ENCODE measurements around the gene GABBR2. TPM values are rescaled to one million over a fixed set of nuclear protein-coding genes. Genes with fewer than 3 reads are reported as not detected.
A peak's percentile ranks its signal among the peaks of the same experiment; 100 is the strongest.

Gene GABBR2
- total RNA-seq, 4 donors from 2014 or later: 0.32 to 1.7 TPM; not detected in 2

DNA sequence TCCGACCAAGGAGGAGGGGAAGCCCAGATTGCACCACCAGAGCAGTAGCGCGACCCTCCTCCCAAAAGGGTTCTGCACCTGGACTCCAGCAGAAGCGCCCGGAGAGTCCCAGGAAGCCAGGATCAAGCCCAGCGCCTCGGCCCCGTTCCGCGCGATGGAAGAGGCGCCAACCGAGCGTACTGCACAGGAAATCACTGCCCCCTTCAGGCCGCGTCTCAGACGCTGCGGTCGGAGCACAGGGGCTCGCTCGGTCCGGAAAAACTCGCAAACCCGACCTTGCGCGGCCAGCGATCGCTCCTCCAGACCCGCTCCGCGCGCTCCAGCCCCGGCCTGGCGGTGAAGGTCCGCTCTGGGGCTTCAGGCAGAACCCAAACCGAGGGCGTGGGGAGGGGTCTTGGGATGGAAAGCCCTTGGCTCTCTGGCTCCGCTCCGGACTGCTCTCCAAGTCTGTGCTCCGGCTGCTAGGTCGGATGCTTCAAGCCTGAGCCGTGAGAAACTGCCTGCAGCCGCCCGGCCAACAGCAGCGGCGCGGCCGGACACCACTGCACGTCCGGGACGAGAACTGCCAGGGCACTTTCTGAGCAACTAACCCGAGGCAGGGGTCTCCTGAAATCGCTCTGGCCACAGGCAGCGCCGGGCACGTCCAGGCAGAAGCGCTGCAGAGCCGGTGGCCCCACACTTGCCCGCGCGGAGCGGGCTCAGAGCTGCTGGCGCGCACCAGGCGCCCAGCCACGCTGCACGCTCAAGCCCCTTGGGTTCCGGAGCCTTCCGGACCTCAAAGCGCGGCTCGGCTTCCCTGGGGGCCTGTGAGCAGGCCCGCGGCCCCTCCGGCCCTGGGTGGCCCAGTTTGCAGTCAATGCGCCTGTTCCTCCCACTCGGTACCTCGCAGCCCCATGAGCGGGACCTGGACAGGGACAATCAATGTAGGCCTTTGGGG is 1.3 kb downstream of the GABBR2 start:
- 4% methylated on average over 37 of the region's 79 CpGs for WGBS
- no peak overlapping the region for H3K27ac ChIP-seq
- peaks cover 25% of the 10 kb centered on the region for H3K4me1 ChIP-seq
- H3K9me3 ChIP-seq: no peaks in the 10 kb centered on the region
- DNase-seq (ENCODE audit: low spot score in 2 of 2): no peak
- peaks cover 93% of the 10 kb centered on the region for H3K27me3 ChIP-seq
- no peak overlapping the region for H3K4me3 ChIP-seq
- TF ChIP-seq EP300 (IDR thresholded peaks at IDR 0.05) (no peak), POLR2AphosphoS5 (IDR thresholded peaks at IDR 0.05) (no peak)
- TF ChIP-seq, protein P1, sequence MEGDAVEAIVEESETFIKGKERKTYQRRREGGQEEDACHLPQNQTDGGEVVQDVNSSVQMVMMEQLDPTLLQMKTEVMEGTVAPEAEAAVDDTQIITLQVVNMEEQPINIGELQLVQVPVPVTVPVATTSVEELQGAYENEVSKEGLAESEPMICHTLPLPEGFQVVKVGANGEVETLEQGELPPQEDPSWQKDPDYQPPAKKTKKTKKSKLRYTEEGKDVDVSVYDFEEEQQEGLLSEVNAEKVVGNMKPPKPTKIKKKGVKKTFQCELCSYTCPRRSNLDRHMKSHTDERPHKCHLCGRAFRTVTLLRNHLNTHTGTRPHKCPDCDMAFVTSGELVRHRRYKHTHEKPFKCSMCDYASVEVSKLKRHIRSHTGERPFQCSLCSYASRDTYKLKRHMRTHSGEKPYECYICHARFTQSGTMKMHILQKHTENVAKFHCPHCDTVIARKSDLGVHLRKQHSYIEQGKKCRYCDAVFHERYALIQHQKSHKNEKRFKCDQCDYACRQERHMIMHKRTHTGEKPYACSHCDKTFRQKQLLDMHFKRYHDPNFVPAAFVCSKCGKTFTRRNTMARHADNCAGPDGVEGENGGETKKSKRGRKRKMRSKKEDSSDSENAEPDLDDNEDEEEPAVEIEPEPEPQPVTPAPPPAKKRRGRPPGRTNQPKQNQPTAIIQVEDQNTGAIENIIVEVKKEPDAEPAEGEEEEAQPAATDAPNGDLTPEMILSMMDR (IDR thresholded peaks at IDR 0.05): peak in 1 of 2 donors; percentile 14
- no peaks in the 10 kb centered on the region for H3K36me3 ChIP-seq

- no peak for TF ChIP-seq POLR2A (IDR thresholded peaks at IDR 0.05)
- no peak for TF ChIP-seq EP300 (IDR thresholded peaks at IDR 0.05)
- TF ChIP-seq, protein P1 (IDR thresholded peaks at IDR 0.05): no peak
- TF ChIP-seq POLR2AphosphoS5 (IDR thresholded peaks at IDR 0.05): no peak
- Histone ChIP-seq H3K4me3 (no peak overlapping the region), H3K36me3 (no peaks in the 10 kb centered on the region), H3K27ac (no peak overlapping the region), H3K27me3 (peaks cover 92% of the 10 kb centered on the region), H3K9me3 (no peaks in the 10 kb centered on the region), H3K4me1 (peaks cover 25% of the 10 kb centered on the region)
- WGBS: 7% methylated on average over 15 of the region's 15 CpGs
- no peak for DNase-seq (ENCODE audit: low spot score in 2 of 2)
Observed at GRCh38 chr9:98706651-98707165, 2.0 kb downstream of the GABBR2 start.

GRCh38 chr9:98702835-98703380 is 5.8 kb downstream of the GABBR2 start:
- 67% methylated on average over 2 of the region's 2 CpGs for WGBS
- peaks cover 12% of the 10 kb centered on the region for H3K4me1 ChIP-seq
- H3K27ac ChIP-seq: no peak overlapping the region
- no peaks in the 10 kb centered on the region for H3K36me3 ChIP-seq
- H3K9me3 ChIP-seq: no peaks in the 10 kb centered on the region
- H3K27me3 ChIP-seq: peaks cover 62% of the 10 kb centered on the region
- no peak for DNase-seq (ENCODE audit: low spot score in 2 of 2)
- no peak overlapping the region for H3K4me3 ChIP-seq
- no peak for TF ChIP-seq POLR2A (IDR thresholded peaks at IDR 0.05)

GRCh38 chr9:98702340-98702739 is 6.4 kb downstream of the GABBR2 start:
- Histone ChIP-seq H3K36me3 (no peaks in the 10 kb centered on the region), H3K27me3 (peaks cover 57% of the 10 kb centered on the region), H3K9me3 (no peaks in the 10 kb centered on the region), H3K4me3 (no peak overlapping the region), H3K27ac (no peak overlapping the region), H3K4me1 (peaks cover 6% of the 10 kb centered on the region)
- no peak for TF ChIP-seq EP300 (IDR thresholded peaks at IDR 0.05)
- TF ChIP-seq POLR2A (IDR thresholded peaks at IDR 0.05): no peak
- no peak for TF ChIP-seq POLR2AphosphoS5 (IDR thresholded peaks at IDR 0.05)
- TF ChIP-seq, protein P1 (IDR thresholded peaks at IDR 0.05): no peak
- DNase-seq (ENCODE audit: low spot score in 2 of 2): no peak
- 87% methylated on average over 8 of the region's 8 CpGs for WGBS

DNA sequence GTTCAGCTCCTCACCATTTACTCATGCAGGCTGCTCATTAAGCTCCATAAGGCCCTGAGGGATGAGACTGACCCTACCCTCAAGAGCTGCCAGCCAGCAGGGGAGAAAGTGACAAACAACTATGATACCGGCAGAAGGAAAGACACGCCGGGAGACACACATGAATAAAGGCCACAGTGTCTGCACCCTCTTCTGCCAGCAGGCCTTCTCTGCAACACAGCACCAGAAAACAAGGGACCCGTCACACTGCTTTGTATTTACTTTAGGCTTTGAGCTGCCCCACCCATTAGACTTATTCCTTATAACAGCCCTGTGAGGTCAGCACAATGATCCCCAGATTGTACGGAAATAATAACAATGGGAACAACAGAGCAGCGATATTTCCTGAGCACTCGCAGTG is 7.2 kb downstream of the GABBR2 start:
- WGBS: 78% methylated on average over 7 of the region's 7 CpGs
- no peak for DNase-seq (ENCODE audit: low spot score in 2 of 2)
- TF ChIP-seq POLR2AphosphoS5 (IDR thresholded peaks at IDR 0.05): no peak
- TF ChIP-seq EP300 (IDR thresholded peaks at IDR 0.05): no peak
- TF ChIP-seq POLR2A (IDR thresholded peaks at IDR 0.05): no peak
- TF ChIP-seq, protein P1 (IDR thresholded peaks at IDR 0.05): no peak
- no peaks in the 10 kb centered on the region for H3K36me3 ChIP-seq
- no peak overlapping the region for H3K4me3 ChIP-seq
- no peak overlapping the region for H3K27ac ChIP-seq
- H3K9me3 ChIP-seq: no peaks in the 10 kb centered on the region
- peaks cover 51% of the 10 kb centered on the region for H3K27me3 ChIP-seq
- no peaks in the 10 kb centered on the region for H3K4me1 ChIP-seq

Measured in suprapubic skin (tissue), 4 donors.